Gastroesophageal sphincter (tissue), 4 donors: ENCODE measurements around the gene GNAQ. TPM values are rescaled to one million over a fixed set of nuclear protein-coding genes. Genes with fewer than 3 reads are reported as not detected.

Experiments
- ATAC-seq: fragments of 150-250 bp; one replicate; pipeline ENCODE4 v1.9.1; 2016; ENCODE audit warnings: mild to moderate bottlenecking, moderate library complexity
- H3K27ac ChIP-seq, 4 donors: fragments of 200-600 bp; sonication (generic) in 3 of 4; 1 replicate in 3 of 4; 2 replicates in 1 of 4; pipeline ENCODE4 v1.5.1; 2016 to 2019
- H3K27me3 ChIP-seq: fragments of 200-600 bp; sonication (generic); one replicate; pipeline ENCODE4 v1.5.1; 2019
- H3K36me3 ChIP-seq, 2 donors: fragments of 200-600 bp; sonication (generic); one replicate each; pipeline ENCODE4 v1.5.1; 2019; ENCODE audit warnings: control low read depth in 1 of 2
- H3K4me1 ChIP-seq, 3 donors: fragments of 200-600 bp; sonication (generic); 1 replicate in 2 of 3; 2 replicates in 1 of 3; pipeline ENCODE4 v1.5.1; 2016 to 2019; ENCODE audit warnings: control low read depth in 2 of 3
- H3K4me3 ChIP-seq, 2 donors: fragments of 200-600 bp; sonication (generic); one replicate each; pipeline ENCODE4 v1.5.1; 2019; ENCODE audit warnings: mild to moderate bottlenecking in 1 of 2, moderate library complexity in 1 of 2
- H3K9me3 ChIP-seq, 3 donors: fragments of 200-600 bp; sonication (generic); one replicate each; pipeline ENCODE4 v1.5.1; 2017 to 2019; ENCODE audit warnings: control low read depth in 2 of 3
- CTCF ChIP-seq, 4 experiments: fragments of 200-600 bp in 2 of 4; fragments of 450-650 bp in 2 of 4; sonication (generic) in 1 of 4; IDR thresholded peaks; one replicate each; pipeline ENCODE4 v1.5.1; 2017 to 2019; ENCODE audit warnings: antibody characterized with exemption in 4 of 4, mild to moderate bottlenecking in 2 of 4, moderate library complexity in 2 of 4
- EP300 ChIP-seq: sonication (generic); formaldehyde crosslinking; IDR thresholded peaks from one replicate; pipeline ENCODE4 v1.6.1; 2017; ENCODE audit warnings: antibody characterized with exemption, mild to moderate bottlenecking
- POLR2A ChIP-seq, 2 donors: fragments of 450-650 bp; IDR thresholded peaks; one replicate each; pipeline ENCODE4 v1.6.1; 2017; ENCODE audit warnings: antibody characterized with exemption in 2 of 2, mild to moderate bottlenecking in 2 of 2, moderate library complexity in 1 of 2
- POLR2AphosphoS5 ChIP-seq: sonication (generic); formaldehyde crosslinking; IDR thresholded peaks from one replicate; pipeline ENCODE4 v1.6.1; 2017; ENCODE audit warnings: antibody characterized with exemption
- WGBS, 2 donors: methylation state at CpG; one replicate each; pipeline ENCODE4 v1.1.5; 2018; ENCODE audit warnings: low coverage in 1 of 2; 5-methylcytosine and 5-hydroxymethylcytosine counted together
- total RNA-seq, 4 donors: library from RNA; depleted of rRNA; stranded (reverse); fragments of >200 nt; gene quantifications; one replicate each; pipeline ENCODE4 v1.1.0, GENCODE V29; 2016

GNAQ gene
- total RNA-seq, 4 donors from 2014 or later, result 57.6 to 86.4 (median 70.8) TPM

- no peaks in the 10 kb centered on the region for H3K27me3 ChIP-seq
- no peak overlapping the region for H3K27ac ChIP-seq
- TF ChIP-seq CTCF (IDR thresholded peaks at IDR 0.05), result no peak
- TF ChIP-seq EP300, result no peak
- no peak for TF ChIP-seq POLR2A (IDR thresholded peaks at IDR 0.05)
- no peak for TF ChIP-seq POLR2AphosphoS5
- no peak for ATAC-seq
- H3K4me1 ChIP-seq, result peaks cover 8 to 66% (median 18%) of the 10 kb centered on the region in 3 donors
- H3K4me3 ChIP-seq, result no peak overlapping the region
- H3K36me3 ChIP-seq, result peaks cover 0 to 4% of the 10 kb centered on the region in 2 donors
- no peaks in the 10 kb centered on the region for H3K9me3 ChIP-seq
- 100% methylated on average over 1 of the region's 1 CpG; no CpG with 5 or more reads in 1 of the 2 donors for WGBS, 2 donors
These were observed 48.3 kb downstream of the GNAQ start for GRCh38 chr9:77983320-77983662.

- ATAC-seq, result no peak
- Histone ChIP-seq H3K4me3 (no peak overlapping the region), H3K9me3 (no peaks in the 10 kb centered on the region), H3K27me3 (no peaks in the 10 kb centered on the region), H3K27ac (no peak overlapping the region), H3K36me3 (peaks cover 0 to 4% of the 10 kb centered on the region in 2 donors), H3K4me1 (peaks cover 8 to 66% (median 17%) of the 10 kb centered on the region in 3 donors)
- 73 to 94% methylated on average over 4 to 6 of the region's 7 CpGs for WGBS, 2 donors
- no peak for TF ChIP-seq POLR2AphosphoS5
- TF ChIP-seq POLR2A (IDR thresholded peaks at IDR 0.05), result no peak
- TF ChIP-seq EP300, result no peak
- TF ChIP-seq CTCF (IDR thresholded peaks at IDR 0.05), result no peak
These were observed 48.9 kb downstream of the GNAQ start for GRCh38 chr9:77982581-77983319.

- H3K9me3 ChIP-seq, result no peaks in the 10 kb centered on the region
- H3K27ac ChIP-seq, result no peak overlapping the region
- TF ChIP-seq POLR2A (IDR thresholded peaks at IDR 0.05) (no peak), EP300 (no peak), CTCF (IDR thresholded peaks at IDR 0.05) (no peak), POLR2AphosphoS5 (no peak)
- no peak for ATAC-seq
- H3K4me1 ChIP-seq, result peaks cover 8 to 68% (median 25%) of the 10 kb centered on the region in 3 donors
- H3K36me3 ChIP-seq, result peaks cover 0 to 4% of the 10 kb centered on the region in 2 donors
- 83 to 92% methylated on average over 1 of the region's 1 CpG for WGBS, 2 donors
- H3K4me3 ChIP-seq, result no peak overlapping the region
- no peaks in the 10 kb centered on the region for H3K27me3 ChIP-seq
These were observed 49.7 kb downstream of the GNAQ start for GRCh38 chr9:77981907-77982306.

GRCh38 chr9:77981332-77981731 lies 50.3 kb downstream of the GNAQ start:
- 0 to 12% methylated on average over 2 of the region's 2 CpGs for WGBS, 2 donors
- Histone ChIP-seq H3K9me3 (no peaks in the 10 kb centered on the region), H3K4me3 (no peak overlapping the region), H3K36me3 (peaks cover 0 to 4% of the 10 kb centered on the region in 2 donors), H3K27ac (no peak overlapping the region), H3K27me3 (no peaks in the 10 kb centered on the region), H3K4me1 (peaks cover 8 to 70% (median 30%) of the 10 kb centered on the region in 3 donors)
- TF ChIP-seq POLR2A (IDR thresholded peaks at IDR 0.05) (no peak), CTCF (IDR thresholded peaks at IDR 0.05) (no peak), POLR2AphosphoS5 (no peak), EP300 (no peak)
- ATAC-seq, result peak; percentile 58

GRCh38 chr9:77980622-77981021 lies 51.0 kb downstream of the GNAQ start:
- Histone ChIP-seq H3K9me3 (no peaks in the 10 kb centered on the region), H3K4me1 (peaks cover 8 to 70% (median 30%) of the 10 kb centered on the region in 3 donors), H3K27ac (no peak overlapping the region), H3K36me3 (peaks cover 0 to 4% of the 10 kb centered on the region in 2 donors), H3K4me3 (no peak overlapping the region), H3K27me3 (no peaks in the 10 kb centered on the region)
- TF ChIP-seq POLR2AphosphoS5, result no peak
- no peak for TF ChIP-seq EP300
- no peak for TF ChIP-seq CTCF (IDR thresholded peaks at IDR 0.05)
- TF ChIP-seq POLR2A (IDR thresholded peaks at IDR 0.05), result no peak
- no peak for ATAC-seq
